Uterus (tissue), 4 donors: ENCODE data around the gene IL20RB. TPM values are rescaled to one million over a fixed set of nuclear protein-coding genes. Genes with fewer than 3 reads are reported as not detected.

Source experiments
- DNase-seq, 2 donors: peaks; one replicate each; pipeline ENCODE4 v3.0.0-alpha.2; 2019 to 2020
- H3K27ac ChIP-seq, 2 donors: fragments of 200-600 bp; sonication (generic); 1 replicate in 1 of 2; 2 replicates in 1 of 2; pipeline ENCODE4 v1.5.1; 2016 to 2018
- H3K27me3 ChIP-seq, 2 donors: fragments of 200-600 bp; sonication (generic); one replicate each; pipeline ENCODE4 v1.5.1; 2018 to 2019; ENCODE audit warnings: control low read depth in 1 of 2
- H3K36me3 ChIP-seq, 2 donors: fragments of 200-600 bp; sonication (generic); one replicate each; pipeline ENCODE4 v1.5.1; 2019; ENCODE audit warnings: control low read depth in 1 of 2
- H3K4me1 ChIP-seq, 2 donors: fragments of 200-600 bp; sonication (generic); one replicate each; pipeline ENCODE4 v1.5.1; 2018 to 2019; ENCODE audit warnings: control low read depth in 1 of 2
- H3K4me3 ChIP-seq, 2 donors: fragments of 200-600 bp; sonication (generic); 1 replicate in 1 of 2; 2 replicates in 1 of 2; pipeline ENCODE4 v1.5.1; 2018 to 2019; ENCODE audit warnings: mild to moderate bottlenecking in 1 of 2
- H3K9me3 ChIP-seq, 2 donors: fragments of 200-600 bp; sonication (generic); one replicate each; pipeline ENCODE4 v1.5.1; 2019; ENCODE audit warnings: control low read depth in 1 of 2
- POLR2A ChIP-seq, 2 donors: fragments of 450-650 bp; IDR thresholded peaks; one replicate each; pipeline ENCODE4 v1.6.1; 2016; ENCODE audit warnings: antibody characterized with exemption in 2 of 2, mild to moderate bottlenecking in 1 of 2, moderate library complexity in 1 of 2
- intact Hi-C: fragments of 100-400 bp; cut with DNase I; formaldehyde crosslinking; loops from one replicate; pipeline ENCODE4 v1.15.1; 2023; ENCODE audit warnings: low total_unique reads
- total RNA-seq, 4 donors: library from RNA; depleted of rRNA in 3 of 4; stranded (reverse); fragments of >200 nt in 3 of 4; gene quantifications; one replicate each; pipeline versions ENCODE4 v1.1.0 to v1.2.4, GENCODE V29; 2014 to 2023
- TF ChIP-seq, protein P1 (sequence below), 4 experiments: fragments of 200-600 bp in 2 of 4; fragments of 450-650 bp in 2 of 4; sonication (generic) in 2 of 4; IDR thresholded peaks; one replicate each; pipeline ENCODE4 v1.5.1; 2016 to 2019; ENCODE audit warnings: antibody characterized with exemption in 4 of 4, mild to moderate bottlenecking in 2 of 4, moderate library complexity in 1 of 4
- donor health status: DM: yes; HTN: yes; CAD: no.

IL20RB gene
- total RNA-seq, 4 donors from 2014 or later = 2.6 TPM; not detected in 3

DNA sequence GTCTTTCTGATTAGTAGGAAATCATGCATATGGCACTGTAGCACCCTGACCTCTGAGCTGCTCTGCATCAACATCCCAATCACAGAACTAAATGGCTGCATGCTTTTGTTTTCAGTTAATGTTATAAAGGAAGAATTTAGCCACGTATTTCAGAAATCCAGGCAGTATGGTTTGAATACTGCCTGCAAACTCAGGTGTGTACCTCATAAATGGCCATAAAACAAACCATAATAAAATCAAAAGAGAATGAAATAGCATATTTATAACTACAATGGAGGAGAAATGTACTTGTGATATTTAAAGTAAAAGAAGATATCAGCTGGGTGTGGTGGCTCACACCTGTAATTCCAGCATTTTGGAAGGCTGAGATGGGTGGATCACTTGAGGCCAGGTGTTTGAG, 94.5 kb downstream of the IL20RB start:
- Histone ChIP-seq H3K4me1 (no peaks in the 10 kb centered on the region), H3K4me3 (no peak overlapping the region), H3K36me3 (no peaks in the 10 kb centered on the region), H3K27me3 (no peaks in the 10 kb centered on the region), H3K9me3 (no peaks in the 10 kb centered on the region), H3K27ac (no peak overlapping the region)
- TF ChIP-seq, protein P1, sequence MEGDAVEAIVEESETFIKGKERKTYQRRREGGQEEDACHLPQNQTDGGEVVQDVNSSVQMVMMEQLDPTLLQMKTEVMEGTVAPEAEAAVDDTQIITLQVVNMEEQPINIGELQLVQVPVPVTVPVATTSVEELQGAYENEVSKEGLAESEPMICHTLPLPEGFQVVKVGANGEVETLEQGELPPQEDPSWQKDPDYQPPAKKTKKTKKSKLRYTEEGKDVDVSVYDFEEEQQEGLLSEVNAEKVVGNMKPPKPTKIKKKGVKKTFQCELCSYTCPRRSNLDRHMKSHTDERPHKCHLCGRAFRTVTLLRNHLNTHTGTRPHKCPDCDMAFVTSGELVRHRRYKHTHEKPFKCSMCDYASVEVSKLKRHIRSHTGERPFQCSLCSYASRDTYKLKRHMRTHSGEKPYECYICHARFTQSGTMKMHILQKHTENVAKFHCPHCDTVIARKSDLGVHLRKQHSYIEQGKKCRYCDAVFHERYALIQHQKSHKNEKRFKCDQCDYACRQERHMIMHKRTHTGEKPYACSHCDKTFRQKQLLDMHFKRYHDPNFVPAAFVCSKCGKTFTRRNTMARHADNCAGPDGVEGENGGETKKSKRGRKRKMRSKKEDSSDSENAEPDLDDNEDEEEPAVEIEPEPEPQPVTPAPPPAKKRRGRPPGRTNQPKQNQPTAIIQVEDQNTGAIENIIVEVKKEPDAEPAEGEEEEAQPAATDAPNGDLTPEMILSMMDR (IDR thresholded peaks at IDR 0.05) = no peak
- no peak for TF ChIP-seq POLR2A (IDR thresholded peaks at IDR 0.05)
- no peak for DNase-seq
- intact Hi-C loops = no loop called here

Other genes starting within 250 kb of the IL20RB start
- 100 to 1,000 TPM in 1 of 4 donors, 10 to 100 TPM in 3; 41.5 to 139 (median 86.0) TPM for gene STAG1, start 205.6 kb upstream of the IL20RB start, total RNA-seq
- 10 to 100 TPM in 3 of 4 donors, 1 to 10 TPM in 1; 9.1 to 13.2 (median 11.8) TPM for gene SLC35G2, start 138.9 kb upstream of the IL20RB start, total RNA-seq
- 10 to 100 TPM; 48.4 to 85.3 (median 60.2) TPM for gene NCK1, start 95.8 kb upstream of the IL20RB start, total RNA-seq